Suprapubic skin (tissue), 3 donors: ENCODE data around the gene NMNAT2.

Source experiments
- CTCF ChIP-seq, 2 donors: fragments of 200-600 bp in 1 of 2; fragments of 450-650 bp in 1 of 2; sonication (generic) in 1 of 2; IDR thresholded peaks; one replicate each; pipeline ENCODE4 v1.5.1; 2016 to 2019; ENCODE audit warnings: antibody characterized with exemption in 2 of 2, mild to moderate bottlenecking in 1 of 2, moderate library complexity in 1 of 2
- POLR2AphosphoS5 ChIP-seq, 3 donors: sonication (generic); formaldehyde crosslinking; IDR thresholded peaks; one replicate each; pipeline ENCODE4 v1.6.1; 2017; ENCODE audit warnings: antibody characterized with exemption in 3 of 3

- TF ChIP-seq CTCF (IDR thresholded peaks at IDR 0.05) (no peak), POLR2AphosphoS5 (IDR thresholded peaks at IDR 0.05) (no peak)
Observed at GRCh38 chr1:183275322-183275721, 142.9 kb downstream of the NMNAT2 start.
